DMS153 treated with DMSO at 0.1 percent for 48 hours (cell line): Measurements from ENCODE around the gene AMBRA1.

Experiments
- DNase-seq: peaks from one replicate; lab custom pipeline; 2025; ENCODE audit not compliant: unreplicated experiment; lab: John Stamatoyannopoulos, UW

The AMBRA1 gene

DNA sequence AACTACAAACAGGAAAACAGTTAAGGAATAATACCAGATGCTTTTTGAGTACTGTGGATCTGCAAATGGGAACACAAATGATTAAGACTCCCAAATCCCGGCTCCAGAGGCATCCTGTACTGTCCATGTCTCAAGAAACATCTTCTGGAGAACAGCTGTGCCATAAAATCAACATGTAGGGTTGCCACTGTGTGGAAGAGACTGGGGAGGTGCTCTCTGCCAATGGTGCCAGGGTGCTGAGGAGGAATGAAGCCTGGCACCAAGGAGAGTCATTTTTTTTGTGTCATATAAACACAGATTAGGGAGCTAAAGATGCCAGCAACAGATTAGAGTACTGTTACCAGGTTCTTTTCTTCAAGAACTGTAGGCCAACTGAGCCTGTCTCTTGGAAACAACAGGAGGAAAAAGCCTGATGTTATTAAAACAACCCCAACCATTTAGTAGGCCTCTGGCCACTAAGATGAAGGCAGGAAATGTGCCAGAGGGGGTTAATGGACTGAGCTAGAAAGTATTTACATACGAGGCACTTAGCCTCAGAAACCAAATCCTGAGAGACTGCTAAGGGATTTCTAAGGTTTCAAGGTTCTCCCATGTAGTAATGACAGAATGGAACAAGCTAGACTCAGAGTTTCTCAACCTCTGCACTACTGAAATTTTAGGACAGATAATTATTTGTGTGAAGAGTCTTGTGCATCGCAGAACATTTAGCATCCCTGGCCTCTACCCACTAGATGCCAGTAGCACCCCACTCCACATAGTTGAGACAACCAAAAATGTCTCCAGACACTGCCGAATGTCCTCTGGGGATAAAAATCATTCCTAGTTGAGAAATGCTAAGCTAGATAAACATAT is 147.7 kb downstream of the AMBRA1 start:
- peak; percentile 14 for DNase-seq

DNA sequence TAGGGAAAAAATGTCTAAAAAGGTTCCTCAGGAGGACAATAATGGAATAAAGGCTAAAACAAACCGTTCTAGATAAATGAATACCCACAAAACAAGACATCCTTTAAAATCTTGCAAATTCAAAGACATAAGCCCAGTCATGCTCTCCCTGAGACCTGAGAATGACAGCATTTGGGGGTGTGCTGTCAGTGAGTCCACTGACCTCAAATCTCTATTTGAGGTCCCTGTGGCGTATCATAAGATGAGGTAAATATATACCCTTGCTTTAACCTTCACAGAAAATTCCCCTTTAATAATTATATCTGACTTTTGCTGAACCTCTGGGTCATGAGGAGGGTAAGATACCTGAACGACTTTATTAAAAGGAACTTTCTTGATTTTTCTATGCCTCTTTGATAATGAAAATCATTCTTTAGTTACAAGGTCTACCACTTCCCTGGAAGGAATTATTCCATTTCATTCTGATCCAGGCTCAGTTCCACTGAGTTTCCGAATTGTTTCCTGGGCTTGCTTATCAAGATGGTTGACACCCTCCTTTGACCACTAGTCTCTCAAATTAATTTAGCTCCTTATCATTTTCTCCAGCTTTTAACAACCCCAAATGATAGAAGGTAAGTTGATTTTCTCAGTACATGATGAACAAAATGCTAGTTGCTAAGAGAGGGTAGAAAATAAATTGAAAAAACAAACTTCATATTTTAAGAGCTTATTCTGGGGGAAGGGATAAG is 148.5 kb downstream of the AMBRA1 start:
- DNase-seq: no peak

DNA sequence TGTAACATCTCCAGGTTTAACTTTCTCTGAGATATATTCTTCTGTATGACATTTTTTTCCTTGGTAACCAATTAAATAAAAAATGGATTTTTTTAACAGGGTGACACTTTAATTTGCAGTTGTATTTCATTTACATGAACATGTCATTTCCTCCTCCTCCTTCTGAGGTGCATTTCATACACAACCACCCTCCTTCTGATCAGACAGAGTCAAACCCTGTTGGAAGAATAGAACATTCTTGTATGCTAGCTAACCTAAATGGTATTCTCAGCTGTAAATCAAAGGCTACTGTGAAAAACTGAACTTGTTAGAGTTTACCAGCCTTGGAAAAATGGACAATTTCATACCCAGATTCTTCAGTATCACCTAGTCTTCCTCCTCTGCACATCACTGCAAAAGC is 149.5 kb downstream of the AMBRA1 start:
- DNase-seq: no peak

DNA sequence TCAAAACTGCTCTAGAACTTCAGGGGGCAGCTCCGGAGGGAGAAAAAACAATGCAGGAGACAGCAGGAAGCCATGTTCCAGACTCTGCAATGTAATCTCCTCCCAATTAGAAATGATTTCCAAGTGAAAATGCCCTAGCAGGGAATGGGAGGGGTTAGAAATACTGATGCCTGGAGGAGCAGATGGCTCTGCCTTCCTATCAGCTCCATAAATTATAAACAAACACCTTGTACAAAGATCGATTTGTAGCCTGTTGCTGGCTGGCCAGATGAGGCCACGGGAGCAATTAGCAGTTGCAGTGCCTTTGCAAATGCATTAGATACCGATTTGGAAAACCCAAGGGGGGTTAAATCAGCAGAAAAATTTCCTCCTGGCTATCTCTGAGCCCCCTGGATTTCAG is 155.6 kb downstream of the AMBRA1 start:
- no peak for DNase-seq

DNA sequence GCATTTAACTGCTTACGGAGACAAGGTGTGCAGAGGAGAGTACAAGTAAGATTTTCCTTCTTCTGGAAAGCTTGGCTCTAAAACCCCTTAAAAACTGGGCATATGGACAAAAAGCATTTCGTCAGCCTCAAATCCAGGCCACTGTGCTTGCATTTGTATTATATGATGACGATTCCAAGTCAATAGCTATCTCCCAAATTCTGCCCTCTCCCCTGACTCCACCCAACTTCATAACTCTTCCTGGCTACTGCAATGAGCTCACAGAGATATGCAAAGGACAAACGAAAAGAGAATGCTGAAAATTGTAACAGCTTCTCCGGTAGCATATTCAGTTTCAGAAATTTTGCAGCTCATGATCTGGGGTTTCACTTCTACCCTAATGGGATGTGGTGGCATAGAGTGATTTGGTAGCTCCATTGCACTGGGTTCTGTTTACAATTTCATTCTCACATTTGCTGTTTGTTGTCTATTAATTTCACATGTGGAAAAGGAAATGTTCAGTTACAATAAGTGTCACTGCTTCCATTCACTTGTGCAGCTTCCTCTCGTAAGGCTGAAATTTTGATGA is 156.6 kb downstream of the AMBRA1 start:
- no peak for DNase-seq

- no peak for DNase-seq
These were observed 157.7 kb downstream of the AMBRA1 start for GRCh38 chr11:46436113-46436512.

GRCh38 chr11:46435679-46436078 is 158.1 kb downstream of the AMBRA1 start:
- DNase-seq: no peak

DNA sequence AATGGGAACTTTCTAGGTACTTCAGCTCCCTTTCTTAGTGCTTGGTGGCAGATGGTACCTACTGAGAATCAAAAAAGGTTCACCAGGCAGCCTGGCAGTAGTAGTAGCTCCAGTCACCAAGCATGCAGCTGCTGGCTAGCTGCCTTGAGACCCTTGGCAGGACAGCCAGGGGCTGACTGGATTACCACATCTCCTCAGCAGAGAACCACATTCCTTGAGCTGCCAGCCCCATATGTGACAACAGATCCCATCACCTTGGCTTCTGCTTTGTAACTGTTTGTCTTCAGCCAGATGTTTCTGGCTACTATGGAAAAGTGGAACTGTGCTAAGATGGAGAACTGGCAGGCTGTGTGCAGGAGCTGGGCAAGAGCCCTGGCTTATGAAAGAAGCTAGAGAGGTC is 162.6 kb downstream of the AMBRA1 start:
- no peak for DNase-seq

- DNase-seq: no peak
These were observed 164.1 kb downstream of the AMBRA1 start for GRCh38 chr11:46429717-46430116.

GRCh38 chr11:46427364-46427763 is 166.5 kb downstream of the AMBRA1 start:
- DNase-seq: no peak

DNA sequence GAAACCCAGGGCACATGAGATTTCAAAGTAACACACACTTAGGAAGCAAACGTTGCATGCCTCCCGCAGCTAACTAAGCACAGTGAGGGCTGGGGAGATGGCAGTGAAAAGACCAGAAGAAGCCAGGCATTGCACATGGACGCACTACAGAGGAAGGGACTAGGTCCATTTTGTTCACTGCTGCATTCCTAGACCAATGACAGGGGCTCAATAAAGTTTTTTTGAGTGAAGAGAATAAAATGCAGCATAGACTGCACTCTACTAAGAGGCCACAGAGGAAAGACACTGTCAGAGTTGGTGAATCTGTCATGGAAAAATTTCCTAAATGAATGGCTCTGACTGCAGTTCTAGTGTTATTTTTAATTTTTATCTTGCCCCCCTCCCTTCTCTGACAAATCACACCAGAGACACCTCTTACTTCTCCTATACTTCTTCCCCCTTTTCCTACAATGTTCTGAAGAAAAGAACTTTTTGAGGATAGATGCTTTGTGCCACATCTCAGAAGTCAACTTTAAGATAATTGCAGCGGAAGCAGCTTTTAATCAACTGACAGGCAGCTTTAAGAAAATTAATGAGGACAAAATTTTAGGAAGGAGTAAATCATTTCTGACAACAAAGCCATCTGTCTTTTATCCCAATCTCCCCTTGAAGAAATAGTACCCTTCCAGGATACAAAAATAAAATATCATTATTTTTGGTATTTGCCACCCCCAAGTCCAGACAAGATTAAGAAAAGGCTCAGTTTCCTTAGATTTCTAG is 167.4 kb downstream of the AMBRA1 start:
- DNase-seq: no peak

- DNase-seq: no peak
These were observed 171.2 kb downstream of the AMBRA1 start for GRCh38 chr11:46422588-46422987.

DNA sequence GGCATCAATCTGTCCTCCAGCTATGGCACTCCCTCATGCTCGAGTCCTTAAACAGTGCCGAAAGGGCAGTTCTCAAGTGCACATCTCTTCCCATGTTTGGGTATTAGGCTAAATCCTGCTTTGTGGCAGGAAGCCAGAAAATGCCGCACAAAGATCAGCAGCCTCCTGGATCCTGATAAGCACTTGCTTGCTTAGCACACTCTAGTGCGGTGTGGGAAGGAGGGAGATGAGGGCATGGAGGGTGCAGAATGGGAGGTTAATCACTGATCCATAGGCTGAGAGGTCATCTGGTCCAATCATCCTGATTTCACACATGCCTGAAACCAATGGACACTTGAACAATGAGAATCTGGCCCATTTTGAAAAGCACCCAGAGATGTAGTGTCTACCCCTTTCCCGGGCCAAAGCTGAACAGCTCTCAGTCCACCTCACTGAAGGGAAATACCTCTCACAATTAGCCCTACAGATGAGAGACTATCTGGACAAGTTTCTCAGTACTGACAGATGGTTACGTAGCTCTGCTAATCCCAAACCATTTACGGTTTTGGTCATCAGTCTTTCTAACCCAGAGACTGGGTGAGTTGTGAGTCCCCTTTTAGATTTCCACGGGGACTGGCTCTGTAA is 172.5 kb downstream of the AMBRA1 start:
- DNase-seq: no peak

DNA sequence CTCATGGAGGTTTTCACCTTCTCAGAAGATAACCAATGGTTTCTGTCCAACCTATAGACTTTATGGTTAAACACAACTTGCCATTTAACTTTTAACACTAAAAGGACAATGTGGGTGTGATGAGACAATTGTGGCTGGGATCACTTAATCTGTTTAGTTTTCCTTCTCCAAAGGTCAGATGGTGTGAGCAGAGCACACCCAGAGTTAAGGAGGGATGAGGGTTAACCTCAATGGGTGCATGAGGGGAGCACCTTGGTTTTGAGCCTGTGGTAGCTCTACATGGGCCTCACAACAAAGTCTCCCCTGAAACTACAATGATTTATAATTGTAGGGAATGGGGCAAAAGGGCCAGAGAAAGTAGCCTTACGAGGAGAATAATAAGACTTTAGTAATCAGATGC is 173.3 kb downstream of the AMBRA1 start:
- DNase-seq: no peak

- DNase-seq: no peak
These were observed 175.1 kb downstream of the AMBRA1 start for GRCh38 chr11:46418751-46419150.

GRCh38 chr11:46417711-46418110 is 176.1 kb downstream of the AMBRA1 start:
- DNase-seq: no peak

DNA sequence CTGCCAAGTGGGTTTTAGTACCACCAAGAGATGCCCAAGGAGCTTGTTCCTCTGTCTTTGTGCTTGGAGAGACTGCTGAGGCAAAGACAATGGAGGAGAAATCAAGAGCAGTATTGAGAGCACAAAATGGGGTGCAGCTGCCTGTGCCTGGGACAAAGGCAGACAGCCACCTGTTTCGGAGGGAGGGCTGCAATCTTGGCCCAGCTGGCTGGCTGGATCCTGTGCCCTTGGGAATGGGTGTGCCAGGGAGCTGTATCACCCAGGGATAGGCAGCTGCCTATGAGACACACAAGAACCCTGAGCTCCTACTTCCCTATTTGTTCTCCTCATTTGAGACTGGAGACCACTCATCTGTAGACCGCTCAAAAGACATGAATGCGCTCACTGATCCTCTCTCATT is 178.9 kb downstream of the AMBRA1 start:
- DNase-seq: peak; percentile 43

- DNase-seq: peak; percentile 88
These were observed 179.4 kb downstream of the AMBRA1 start for GRCh38 chr11:46414466-46414796.

DNA sequence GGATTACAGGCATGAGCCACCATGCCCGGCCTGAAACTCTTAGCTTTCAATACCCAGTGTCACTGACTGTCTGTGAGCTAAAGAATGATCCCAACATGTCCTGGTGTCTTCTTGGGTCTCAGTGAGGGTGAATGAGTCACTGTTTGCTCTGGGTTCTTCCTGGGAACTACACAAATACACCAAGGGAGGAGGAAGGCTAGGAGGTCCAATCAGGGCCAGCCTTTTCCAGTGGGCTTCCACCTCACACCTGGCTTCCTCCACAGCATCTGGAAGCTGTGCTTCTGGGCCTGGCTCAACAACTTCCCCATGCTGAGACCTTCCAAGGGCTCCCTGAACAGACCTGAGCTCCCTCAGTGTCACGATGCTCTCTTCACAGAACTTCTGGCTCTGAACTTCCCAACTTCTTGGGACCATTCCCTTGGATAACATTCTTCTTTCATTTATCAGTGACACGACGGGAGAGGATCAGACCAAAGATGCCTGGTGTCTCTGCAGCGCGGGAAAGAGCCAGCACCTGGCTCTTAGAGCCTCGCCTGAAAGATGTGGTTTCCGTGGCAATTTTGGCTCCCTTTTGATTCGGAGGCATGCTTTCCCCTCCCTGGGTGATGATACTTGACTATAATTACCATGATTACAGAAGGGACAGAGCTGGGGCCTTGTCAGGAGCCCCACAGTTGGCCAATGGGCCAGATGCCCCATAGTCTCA is 179.9 kb downstream of the AMBRA1 start:
- peak; percentile 88 for DNase-seq

DNA sequence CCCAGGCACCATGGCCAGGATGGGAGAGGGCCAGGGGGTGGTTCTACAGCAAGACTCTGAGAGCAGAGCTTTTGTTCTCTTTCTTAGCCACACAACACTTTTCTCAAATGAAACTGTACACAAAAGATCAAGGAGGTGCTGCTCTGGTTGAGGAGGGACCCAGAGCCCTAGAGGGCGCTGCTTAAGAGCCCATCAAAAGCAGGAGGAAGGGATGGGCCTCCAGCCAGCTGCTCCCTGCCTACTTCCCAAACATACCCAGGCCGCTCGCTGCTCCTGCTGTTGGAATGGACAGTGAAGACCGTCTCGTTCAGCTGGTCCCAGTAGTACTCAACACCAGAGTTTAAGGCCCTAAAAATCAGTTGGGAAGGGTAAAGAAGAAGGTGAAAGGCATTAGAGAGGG is 183.8 kb downstream of the AMBRA1 start:
- no peak for DNase-seq
